TTC549 (cell line): Measurements from ENCODE around the gene GRID1.

Experiments used
- FAIRE-seq: peaks from 2 replicates; lab custom pipeline; 2012; peaks lifted over from hg19 to GRCh38; lab: Jason Lieb, UNC

GRID1 gene

GRCh38 chr10:85919491-85920021 is 447.0 kb downstream of the GRID1 start:
- no peak for FAIRE-seq

- FAIRE-seq: no peak
Measured at GRCh38 chr10:85918371-85918770, 448.2 kb downstream of the GRID1 start.

- FAIRE-seq: no peak
Measured at GRCh38 chr10:85917601-85918000, 449.0 kb downstream of the GRID1 start.

- no peak for FAIRE-seq
Measured at GRCh38 chr10:85916994-85917573, 449.5 kb downstream of the GRID1 start.

- FAIRE-seq: no peak
Measured at GRCh38 chr10:85916286-85916685, 450.3 kb downstream of the GRID1 start.

GRCh38 chr10:85915245-85915846 is 451.2 kb downstream of the GRID1 start:
- no peak for FAIRE-seq

- FAIRE-seq: no peak
Measured at GRCh38 chr10:85914720-85915119, 451.9 kb downstream of the GRID1 start.

GRCh38 chr10:85908462-85908861 is 458.1 kb downstream of the GRID1 start:
- no peak for FAIRE-seq

GRCh38 chr10:85902051-85902450 is 464.5 kb downstream of the GRID1 start:
- FAIRE-seq: no peak

GRCh38 chr10:85901599-85901998 is 465.0 kb downstream of the GRID1 start:
- FAIRE-seq: no peak

GRCh38 chr10:85900487-85900886 is 466.1 kb downstream of the GRID1 start:
- FAIRE-seq: no peak

GRCh38 chr10:85900061-85900460 is 466.5 kb downstream of the GRID1 start:
- FAIRE-seq: no peak

GRCh38 chr10:85891472-85891871 is 475.1 kb downstream of the GRID1 start:
- no peak for FAIRE-seq

GRCh38 chr10:85888559-85888958 is 478.0 kb downstream of the GRID1 start:
- FAIRE-seq: no peak

GRCh38 chr10:85888004-85888403 is 478.6 kb downstream of the GRID1 start:
- FAIRE-seq: no peak

GRCh38 chr10:85874208-85874607 is 492.4 kb downstream of the GRID1 start:
- FAIRE-seq: no peak

- no peak for FAIRE-seq
Measured at GRCh38 chr10:85873063-85873462, 493.5 kb downstream of the GRID1 start.

- FAIRE-seq: no peak
Measured at GRCh38 chr10:85868627-85869499, 497.7 kb downstream of the GRID1 start.

- FAIRE-seq: no peak
Measured at GRCh38 chr10:85864868-85865526, 501.6 kb downstream of the GRID1 start.

GRCh38 chr10:85864173-85864549 is 502.4 kb downstream of the GRID1 start:
- FAIRE-seq: no peak

- no peak for FAIRE-seq
Measured at GRCh38 chr10:85863301-85864172, 503.1 kb downstream of the GRID1 start.

- FAIRE-seq: no peak
Measured at GRCh38 chr10:85862771-85863170, 503.8 kb downstream of the GRID1 start.
